ENCODE results near the gene SGPP2. TPM values are rescaled to one million over a fixed set of nuclear protein-coding genes. Genes with fewer than 3 reads are reported as not detected.

The SGPP2 gene
- total and polyA plus RNA-seq, 4 donors, result 3.9 to 39.5 (median 23.0) TPM

GRCh38 chr2:222421626-222422025 is 2.7 kb upstream of the SGPP2 start:
- WGBS, 2 donors, result 66 to 83% methylated on average over 1 of the region's 1 CpG
- H3K27ac ChIP-seq (ENCODE audit: low read depth in 1 of 2, low read length in 1 of 2), result no peak overlapping the region
- peaks cover 0 to 2% (median 0%) of the 10 kb centered on the region in 4 donors for H3K9me3 ChIP-seq (ENCODE audit: control insufficient read depth in 4 of 4, insufficient read depth in 3 of 4, low read length in 3 of 4)
- peaks cover 0 to 16% (median 5%) of the 10 kb centered on the region in 5 donors for H3K4me1 ChIP-seq (ENCODE audit: control insufficient read depth in 5 of 5, insufficient read depth in 5 of 5, low read length in 5 of 5)
- no peak overlapping the region for H3K9ac ChIP-seq (ENCODE audit: insufficient read depth in 1 of 2, low read length in 2 of 2)
- H3K36me3 ChIP-seq (ENCODE audit: control insufficient read depth in 4 of 4, insufficient read depth in 4 of 4, low read length in 4 of 4), result no peaks in the 10 kb centered on the region
- no peak for TF ChIP-seq CTCF (IDR thresholded peaks at IDR 0.05; ENCODE audit: control extremely low read depth, extremely low read depth)
- ATAC-seq (ENCODE audit: insufficient read depth, low FRiP score) (no peak), DNase-seq (no peak)
- no peak overlapping the region for H3K4me3 ChIP-seq
- H3K27me3 ChIP-seq (ENCODE audit: control insufficient read depth in 3 of 3, insufficient read depth in 3 of 3, low read length in 2 of 3), result peaks cover 0 to 36% (median 34%) of the 10 kb centered on the region in 3 donors

- H3K9me3 ChIP-seq (ENCODE audit: control insufficient read depth in 4 of 4, insufficient read depth in 3 of 4, low read length in 3 of 4), result peaks cover 0 to 2% (median 0%) of the 10 kb centered on the region in 4 donors
- peaks cover 0 to 16% (median 5%) of the 10 kb centered on the region in 5 donors for H3K4me1 ChIP-seq (ENCODE audit: control insufficient read depth in 5 of 5, insufficient read depth in 5 of 5, low read length in 5 of 5)
- H3K27me3 ChIP-seq (ENCODE audit: control insufficient read depth in 3 of 3, insufficient read depth in 3 of 3, low read length in 2 of 3), result peaks cover 0 to 36% (median 34%) of the 10 kb centered on the region in 3 donors
- no peak overlapping the region for H3K9ac ChIP-seq (ENCODE audit: insufficient read depth in 1 of 2, low read length in 2 of 2)
- WGBS, 2 donors, result 56 to 65% methylated on average over 3 of the region's 3 CpGs
- H3K36me3 ChIP-seq (ENCODE audit: control insufficient read depth in 4 of 4, insufficient read depth in 4 of 4, low read length in 4 of 4), result no peaks in the 10 kb centered on the region
- TF ChIP-seq CTCF (IDR thresholded peaks at IDR 0.05; ENCODE audit: control extremely low read depth, extremely low read depth), result no peak
- DNase-seq (no peak), ATAC-seq (ENCODE audit: insufficient read depth, low FRiP score) (no peak)
- H3K27ac ChIP-seq (ENCODE audit: low read depth in 1 of 2, low read length in 1 of 2), result no peak overlapping the region
- no peak overlapping the region for H3K4me3 ChIP-seq
Observed at GRCh38 chr2:222423186-222423585, 1.2 kb upstream of the SGPP2 start.

GRCh38 chr2:222423632-222424275 is 589 bp upstream of the SGPP2 start:
- Histone ChIP-seq H3K27ac (ENCODE audit: low read depth in 1 of 2, low read length in 1 of 2) (peak overlapping the region in 1 of 2 donors; percentile 33), H3K4me3 (no peak overlapping the region), H3K27me3 (ENCODE audit: control insufficient read depth in 3 of 3, insufficient read depth in 3 of 3, low read length in 2 of 3) (peaks cover 0 to 36% (median 34%) of the 10 kb centered on the region in 3 donors), H3K9me3 (ENCODE audit: control insufficient read depth in 4 of 4, insufficient read depth in 3 of 4, low read length in 3 of 4) (peaks cover 0 to under 1% (median 0%) of the 10 kb centered on the region in 4 donors), H3K36me3 (ENCODE audit: control insufficient read depth in 4 of 4, insufficient read depth in 4 of 4, low read length in 4 of 4) (no peaks in the 10 kb centered on the region), H3K9ac (ENCODE audit: insufficient read depth in 1 of 2, low read length in 2 of 2) (no peak overlapping the region), H3K4me1 (ENCODE audit: control insufficient read depth in 5 of 5, insufficient read depth in 5 of 5, low read length in 5 of 5) (peaks cover 0 to 16% (median 5%) of the 10 kb centered on the region in 5 donors)
- no peak for TF ChIP-seq CTCF (IDR thresholded peaks at IDR 0.05; ENCODE audit: control extremely low read depth, extremely low read depth)
- 14 to 15% methylated on average over 23 of the region's 23 CpGs for WGBS, 2 donors
- DNase-seq (no peak), ATAC-seq (ENCODE audit: insufficient read depth, low FRiP score) (peak; percentile 28)

Data from lung (tissue), 12 donors.